CD1c-positive myeloid dendritic cell (primary cell): ENCODE results near the gene PTGER3.

Source experiments
- DNase-seq: peaks from one replicate; pipeline ENCODE4 v3.0.0-alpha.2; 2016; ENCODE audit errors: extremely low spot score

PTGER3 gene

DNA sequence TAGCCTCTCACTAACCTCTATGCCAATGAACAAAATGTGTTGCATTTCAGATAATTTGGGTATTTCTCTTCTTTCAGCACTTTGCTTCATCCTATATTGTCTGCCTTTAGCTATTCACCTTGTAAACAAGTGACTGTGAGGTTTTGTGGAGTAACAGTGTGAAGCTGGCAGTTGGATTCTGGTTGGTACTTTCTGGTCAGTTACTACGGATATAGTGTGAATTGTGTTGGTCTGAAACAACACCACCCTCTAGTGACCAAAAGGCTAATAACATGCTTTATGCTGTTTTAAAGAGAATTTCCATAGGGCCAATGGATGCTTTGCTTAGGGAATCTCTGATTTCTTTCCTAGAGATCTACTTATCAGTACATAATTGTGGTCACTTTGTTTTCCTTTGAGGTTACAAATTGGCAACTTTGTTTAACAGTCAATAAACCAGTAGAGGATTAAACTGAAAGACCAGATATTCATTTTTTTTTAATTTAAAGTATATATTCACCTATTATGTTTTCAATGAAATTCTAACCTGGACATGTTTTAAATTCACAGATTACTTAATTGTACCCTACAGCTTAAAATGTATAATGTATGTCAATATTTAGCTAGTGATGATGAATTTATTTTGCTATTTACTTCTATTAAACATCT lies 2.5 kb upstream of the PTGER3 start:
- peak; percentile 78 for DNase-seq

DNA sequence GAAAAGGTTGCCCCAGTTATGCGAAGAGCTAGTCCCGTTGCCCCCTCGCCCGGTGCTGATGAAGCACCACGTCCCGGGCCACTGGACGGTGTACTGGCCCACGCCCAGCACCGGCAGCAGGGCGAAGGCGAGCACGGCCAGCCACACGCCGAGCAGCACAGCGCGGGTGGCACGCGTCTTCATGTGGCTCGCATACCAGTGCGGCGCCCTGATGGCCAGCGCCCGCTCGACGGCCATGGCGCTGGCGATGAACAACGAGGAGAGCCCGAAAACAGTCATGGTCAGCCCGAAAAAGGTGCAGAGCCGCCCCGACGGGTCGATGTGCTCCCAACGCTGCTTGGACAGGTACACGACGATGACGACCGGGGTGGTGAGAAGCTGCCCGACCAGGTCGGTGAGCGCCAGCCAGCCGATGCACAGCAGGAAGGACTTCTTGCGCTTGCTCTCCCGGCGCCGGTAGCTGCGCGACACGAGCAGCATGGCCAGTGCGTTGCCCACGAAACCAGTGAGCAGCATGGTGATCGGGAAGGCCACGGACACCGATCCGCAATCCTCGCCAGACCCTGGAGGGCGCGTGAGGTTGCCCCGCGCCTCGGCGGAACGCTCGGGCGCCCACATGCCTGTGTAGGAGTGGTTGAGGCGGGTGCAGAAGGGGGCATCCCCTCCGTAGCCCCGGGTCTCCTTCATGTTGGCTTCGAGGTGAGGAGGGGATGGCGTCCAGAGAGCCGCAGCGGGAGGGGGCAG lies 553 bp downstream of the PTGER3 start:
- no peak for DNase-seq

DNA sequence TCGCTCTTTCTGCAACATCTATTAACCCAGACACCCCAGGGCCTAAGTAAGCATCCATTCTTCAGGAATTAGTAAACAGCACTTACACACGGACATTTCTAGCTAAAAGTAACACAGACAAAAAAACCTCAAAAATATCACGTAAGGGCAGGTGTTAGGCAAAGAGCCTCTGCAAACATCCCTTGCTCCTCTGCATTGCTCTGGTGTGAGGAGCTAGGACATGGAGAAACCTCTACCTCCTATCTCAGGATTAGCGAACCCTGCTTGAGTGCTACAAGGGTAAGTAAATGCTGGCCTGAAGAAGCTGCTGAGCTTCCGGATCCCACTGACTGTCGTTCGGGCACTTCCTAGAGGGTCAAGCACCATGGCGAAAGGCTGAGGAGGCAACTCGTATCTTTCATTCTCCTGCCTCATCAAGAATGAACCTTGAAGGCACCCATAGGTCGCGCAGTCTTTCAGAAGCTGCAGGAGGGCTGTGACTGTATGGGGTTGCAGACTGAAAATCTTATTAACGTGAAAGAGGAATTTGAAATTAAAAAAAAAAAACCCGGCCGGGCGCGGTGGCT lies 2.1 kb downstream of the PTGER3 start:
- no peak for DNase-seq

DNA sequence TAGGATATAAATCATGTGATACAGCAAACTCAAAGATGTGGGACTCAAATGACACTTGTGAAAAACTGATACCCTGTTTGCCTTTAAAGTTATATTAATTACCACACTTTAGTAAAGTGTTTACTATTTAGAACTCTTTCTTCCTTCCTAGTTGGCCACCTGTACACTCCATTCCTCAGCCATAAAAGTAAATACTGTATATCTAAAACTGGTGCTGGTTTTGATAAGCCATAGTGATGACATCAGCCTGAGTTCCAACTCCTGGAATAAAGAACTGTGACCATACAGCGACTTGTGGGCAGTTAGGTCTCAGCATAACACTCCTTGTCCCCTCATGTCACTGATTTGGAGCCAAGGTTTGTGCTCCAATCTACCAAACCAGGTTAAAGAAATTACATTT lies 2.8 kb downstream of the PTGER3 start:
- no peak for DNase-seq

DNA sequence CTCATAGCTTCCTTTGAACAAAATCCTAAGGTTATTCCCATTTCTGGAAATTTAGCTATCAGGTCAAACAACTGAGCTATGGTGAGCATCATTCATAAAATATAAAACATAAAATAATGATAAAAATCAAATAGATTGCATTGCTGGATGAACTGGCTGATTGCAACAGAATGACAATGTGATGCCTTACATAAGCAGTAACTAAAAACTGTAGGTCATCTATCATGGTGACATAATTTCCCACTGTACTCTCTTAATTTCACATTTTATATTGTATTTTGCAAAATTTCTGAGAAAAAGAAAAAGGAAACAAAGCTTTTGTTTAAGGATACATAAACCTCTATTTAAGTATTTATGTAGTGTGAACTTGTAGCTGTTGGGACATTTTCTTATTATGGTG lies 4.6 kb downstream of the PTGER3 start:
- no peak for DNase-seq

DNA sequence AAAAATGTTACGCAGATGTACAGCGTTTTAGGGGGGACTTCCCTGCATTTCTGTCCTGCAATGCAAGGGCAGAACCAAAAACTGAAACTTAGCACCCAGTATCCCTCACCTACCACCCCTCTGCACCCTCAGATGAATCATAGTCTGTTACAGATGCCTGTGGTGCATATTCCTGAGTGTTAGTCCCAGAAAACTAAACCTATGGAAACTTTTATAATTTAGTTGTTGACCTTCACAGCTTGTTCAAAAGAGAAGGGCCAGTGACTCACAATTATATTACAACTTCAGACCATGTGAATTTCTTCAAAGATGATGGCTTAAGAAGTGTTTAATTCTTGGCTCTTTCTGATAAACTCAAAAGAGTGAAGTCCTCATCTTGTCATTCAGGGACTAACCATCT lies 5.8 kb downstream of the PTGER3 start:
- DNase-seq: no peak

DNA sequence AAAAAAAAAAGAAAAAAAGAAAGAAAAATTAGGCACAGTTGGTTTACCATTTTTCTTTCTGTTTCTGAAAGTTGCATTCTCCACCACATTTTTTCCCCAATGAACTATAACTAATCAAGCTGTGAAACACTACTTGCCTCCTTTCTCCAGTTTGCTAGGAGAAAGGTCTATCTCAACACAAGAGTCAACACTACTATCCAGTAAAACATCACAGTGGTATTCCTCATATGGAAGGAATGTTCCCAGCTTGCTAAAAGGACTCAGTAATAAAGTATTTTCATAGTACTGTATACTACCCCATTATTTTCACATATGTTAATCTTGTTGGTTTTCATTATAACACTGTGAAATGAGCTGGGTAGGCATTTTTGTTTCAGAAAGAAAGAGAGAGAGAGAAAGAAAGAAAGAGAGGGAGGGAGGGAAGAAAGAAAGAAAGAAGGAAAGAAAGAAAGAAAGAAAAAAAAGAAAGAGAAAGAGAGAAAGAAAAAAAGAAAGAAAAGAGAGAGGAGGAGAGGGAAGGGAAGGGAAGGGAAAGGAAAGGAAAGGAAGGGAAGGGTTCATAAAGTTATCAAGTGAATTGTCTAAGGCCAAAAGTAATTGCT lies 7.9 kb downstream of the PTGER3 start:
- DNase-seq: no peak

DNA sequence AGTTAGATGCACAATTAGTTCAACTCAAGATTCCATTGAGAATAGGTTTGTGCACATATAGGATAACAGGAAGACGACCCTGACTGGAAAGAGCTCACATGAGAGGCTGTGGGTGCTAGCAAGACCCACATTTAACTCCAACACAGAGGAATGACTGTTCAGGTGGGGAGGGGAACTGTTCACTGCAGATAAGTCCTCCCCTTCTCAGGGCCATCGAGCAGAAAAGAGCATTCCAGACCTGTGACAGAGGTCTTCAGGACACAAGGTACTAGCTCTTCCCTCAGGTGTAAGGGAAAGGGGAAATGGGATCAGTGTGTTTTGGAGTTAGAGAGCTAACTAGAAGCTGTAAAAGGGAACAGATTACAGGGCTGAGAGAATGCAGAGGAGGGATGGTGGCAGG lies 8.7 kb downstream of the PTGER3 start:
- DNase-seq: no peak

DNA sequence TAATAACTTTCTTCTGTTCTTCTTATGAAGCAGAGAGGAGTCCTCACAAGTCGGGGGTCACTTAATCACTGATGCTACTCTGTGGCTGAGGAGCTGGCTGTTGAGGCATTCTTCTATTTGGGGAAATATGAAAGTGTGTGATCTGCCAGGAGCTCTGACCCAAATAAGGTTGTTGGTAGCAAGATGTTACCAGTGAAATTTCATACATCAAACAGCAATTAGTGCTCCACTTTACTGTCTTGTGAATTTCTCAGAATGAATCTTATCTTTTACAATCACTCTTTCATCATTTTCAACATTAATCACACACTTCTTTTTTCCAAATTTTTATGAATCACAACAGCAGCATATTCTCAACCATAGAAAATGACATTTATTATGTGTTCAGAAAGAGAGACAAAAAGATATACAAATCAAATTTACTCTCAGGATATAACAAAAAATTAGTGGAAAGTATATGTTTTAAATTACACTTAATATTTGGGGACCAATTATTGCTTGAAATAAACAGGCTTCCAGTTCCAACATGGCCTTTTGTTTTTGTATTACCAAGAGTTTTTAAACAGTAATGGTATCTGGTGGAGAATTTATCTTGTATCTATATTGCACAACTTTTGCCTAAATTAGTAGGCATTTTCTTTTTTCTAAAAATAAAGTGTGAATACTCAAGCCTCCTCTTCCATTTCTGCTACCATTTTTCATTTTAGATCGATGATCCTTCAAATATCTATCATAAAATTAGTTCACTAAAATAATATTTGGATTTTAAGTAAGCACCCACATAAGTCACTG lies 9.6 kb downstream of the PTGER3 start:
- no peak for DNase-seq

DNA sequence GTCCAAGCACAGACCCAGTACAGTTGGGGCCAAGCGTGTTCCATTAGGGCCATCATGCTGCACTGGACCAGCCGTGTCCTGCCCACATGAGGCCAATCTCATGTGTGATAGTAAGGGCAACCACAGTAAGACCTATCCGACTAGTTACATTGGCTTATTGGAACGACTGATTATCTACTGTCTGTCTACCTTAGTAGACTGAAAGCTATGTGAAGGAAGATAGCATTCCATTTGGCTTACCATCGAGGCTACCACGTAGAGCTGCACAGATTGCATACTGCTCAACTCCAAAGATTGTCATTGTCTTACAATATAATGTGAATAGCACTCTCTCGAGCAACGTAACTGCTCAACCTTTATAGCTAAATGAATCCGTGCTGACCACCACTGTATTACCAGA lies 10.6 kb downstream of the PTGER3 start:
- no peak for DNase-seq

DNA sequence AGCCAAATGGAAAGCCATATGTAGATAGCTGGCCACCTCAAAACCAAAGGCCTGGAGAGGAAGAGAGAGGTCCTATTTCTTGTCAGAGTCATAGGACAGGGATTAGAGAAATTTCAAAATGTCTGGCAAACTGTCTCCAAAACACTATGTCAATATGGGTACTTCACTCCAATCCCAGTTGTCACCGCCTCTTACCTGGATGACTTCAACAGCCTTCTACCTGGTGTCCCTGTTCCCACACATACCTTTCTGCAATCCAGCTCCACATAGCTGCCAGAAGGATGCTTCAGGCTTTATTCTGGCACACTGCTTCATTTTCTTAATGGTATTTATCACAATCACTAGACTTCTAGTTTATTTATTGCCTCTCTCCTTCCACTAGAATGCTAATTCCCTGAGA lies 14.5 kb downstream of the PTGER3 start:
- DNase-seq: no peak

DNA sequence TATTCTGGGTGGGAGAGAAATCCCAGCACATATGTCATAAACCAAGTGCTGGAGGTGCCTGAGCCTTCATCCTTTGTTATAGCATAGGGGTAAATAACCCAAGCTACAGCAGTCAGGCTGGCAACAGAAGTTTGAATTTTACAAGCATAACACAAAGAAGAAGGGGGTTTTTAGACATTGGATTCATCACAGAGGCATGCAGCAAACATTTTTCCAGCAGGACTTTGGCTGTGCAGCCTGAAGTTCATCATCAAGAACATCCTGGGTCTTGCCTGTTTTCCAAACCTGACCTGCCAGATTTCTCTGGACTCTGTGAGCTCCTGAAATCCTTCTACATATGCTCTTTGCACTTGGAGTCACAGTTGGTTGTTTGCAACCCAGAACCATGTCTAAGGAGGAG lies 16.2 kb downstream of the PTGER3 start:
- no peak for DNase-seq

DNA sequence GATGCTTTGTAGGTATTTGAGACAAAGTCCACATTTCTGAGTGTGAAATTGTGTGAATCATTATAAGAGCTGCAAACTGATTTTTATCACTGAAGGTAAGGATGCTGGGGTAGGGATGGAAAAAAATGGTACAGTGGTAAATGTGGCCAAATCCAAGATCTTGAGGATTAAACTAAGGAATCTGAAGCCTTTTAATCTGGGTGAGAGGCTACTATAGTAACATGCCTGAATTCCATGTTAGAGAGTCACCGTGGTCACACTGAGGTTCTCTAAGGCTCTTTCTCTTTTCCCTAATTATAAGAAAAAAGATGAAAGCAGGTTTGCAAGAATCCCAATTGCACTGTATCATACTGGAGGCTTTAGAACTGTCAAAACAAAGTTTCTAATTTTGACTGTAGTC lies 17.6 kb downstream of the PTGER3 start:
- DNase-seq: no peak

DNA sequence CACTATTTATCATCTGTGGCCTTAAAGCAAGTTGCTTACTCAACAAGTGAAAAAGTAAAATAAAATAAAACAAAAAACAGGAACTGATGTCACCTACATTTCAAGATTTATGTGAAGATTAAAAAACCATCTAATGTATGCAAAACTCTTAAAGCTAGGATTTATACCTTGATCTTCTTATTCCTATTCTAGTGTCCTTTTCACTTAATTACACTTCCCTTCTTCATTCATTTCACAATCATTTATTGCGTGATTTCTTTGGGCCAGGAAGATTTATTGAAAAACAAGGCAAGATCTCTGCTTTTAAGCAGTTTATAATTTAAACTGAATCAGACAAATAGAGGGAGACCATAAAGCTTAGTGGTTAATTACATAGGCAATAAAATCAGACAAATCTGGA lies 18.6 kb downstream of the PTGER3 start:
- DNase-seq: no peak

DNA sequence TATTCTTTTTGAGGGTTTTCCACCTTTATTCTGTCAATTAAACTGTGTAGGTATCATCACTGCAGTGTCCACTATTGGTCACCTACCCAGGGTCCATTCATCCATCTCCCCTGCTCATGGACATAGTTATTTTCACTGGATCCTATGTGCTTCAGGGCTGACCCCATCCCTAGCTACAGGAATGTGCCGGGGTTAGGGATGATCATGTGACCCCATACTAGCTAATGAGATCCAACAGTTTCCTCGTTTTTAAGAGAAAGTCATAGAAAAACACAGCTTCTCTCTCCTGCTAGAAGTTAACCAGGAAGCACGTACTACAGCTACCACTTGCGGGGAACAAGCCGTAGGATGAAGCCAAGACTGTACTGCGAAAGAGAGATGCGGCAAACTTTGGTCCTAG lies 19.6 kb downstream of the PTGER3 start:
- DNase-seq: no peak

DNA sequence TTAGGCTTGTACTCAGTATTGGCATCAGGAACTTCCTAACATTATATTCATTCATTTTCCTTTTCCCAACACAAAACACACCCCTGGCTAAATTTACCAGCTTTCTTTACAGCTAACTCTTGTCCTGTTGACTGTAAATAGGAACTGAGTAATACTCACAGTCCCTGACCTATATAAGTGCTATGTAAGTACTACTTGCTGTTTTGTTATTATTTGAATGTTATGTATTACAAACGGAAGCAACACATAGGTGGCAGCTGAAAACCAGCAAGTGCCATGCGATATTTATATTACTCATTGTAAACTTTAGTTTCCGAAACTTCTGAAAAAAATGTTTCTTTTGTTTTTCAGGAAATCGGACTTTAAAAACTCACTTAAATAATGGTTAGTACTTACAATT lies 21.5 kb downstream of the PTGER3 start:
- DNase-seq: no peak

DNA sequence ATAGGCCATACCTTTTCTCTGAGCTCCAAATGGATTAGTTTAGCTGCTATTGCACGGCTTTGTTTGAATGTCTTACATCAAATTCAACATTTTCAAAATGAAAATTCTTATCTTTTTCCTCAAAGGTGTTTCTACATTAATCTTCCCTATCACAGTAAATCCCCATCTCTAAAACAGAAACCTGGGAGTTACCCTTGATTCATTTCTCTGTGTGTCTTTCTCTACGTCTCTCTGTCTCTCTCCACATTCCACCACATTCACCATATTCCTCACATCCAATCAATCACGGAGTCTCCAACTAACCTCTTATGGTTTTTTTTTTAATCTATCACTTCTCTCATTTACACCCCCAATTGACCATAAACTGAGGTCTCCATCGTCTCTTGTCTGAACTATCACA lies 24.1 kb downstream of the PTGER3 start:
- DNase-seq: no peak

DNA sequence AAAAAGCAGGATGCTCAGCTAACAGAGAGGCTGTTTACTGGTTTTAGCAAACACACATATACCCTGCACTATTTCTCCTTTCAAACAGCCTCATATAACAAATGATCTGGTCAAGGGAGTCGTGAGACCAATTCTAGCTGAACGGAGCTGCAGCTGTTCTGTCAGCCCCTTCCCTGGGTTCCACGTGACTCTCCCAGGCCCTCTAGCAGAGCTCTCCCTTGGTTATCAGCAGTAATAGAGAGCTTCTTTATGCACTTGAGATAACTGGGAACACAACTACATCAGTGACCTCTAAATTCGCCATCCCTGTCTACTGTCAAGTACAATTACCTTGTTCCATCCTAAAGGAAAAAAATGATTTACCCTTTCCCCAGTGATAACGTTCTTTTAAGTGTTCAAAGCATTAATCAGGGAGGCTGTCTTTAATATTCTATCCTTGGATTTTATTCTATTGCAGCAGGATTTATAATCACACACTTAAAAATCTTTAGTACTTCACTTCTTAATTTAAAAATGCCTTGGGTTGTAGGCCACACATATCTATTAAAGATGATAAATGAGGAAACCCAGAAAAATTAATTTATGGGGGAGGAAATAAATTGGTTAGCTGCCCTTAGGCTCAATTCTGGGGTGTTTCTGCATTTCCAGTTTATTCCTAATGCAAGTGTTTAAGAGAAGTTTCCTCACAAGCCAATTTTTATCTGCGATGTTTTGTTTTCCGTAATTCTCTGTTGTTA lies 28.2 kb downstream of the PTGER3 start:
- no peak for DNase-seq

DNA sequence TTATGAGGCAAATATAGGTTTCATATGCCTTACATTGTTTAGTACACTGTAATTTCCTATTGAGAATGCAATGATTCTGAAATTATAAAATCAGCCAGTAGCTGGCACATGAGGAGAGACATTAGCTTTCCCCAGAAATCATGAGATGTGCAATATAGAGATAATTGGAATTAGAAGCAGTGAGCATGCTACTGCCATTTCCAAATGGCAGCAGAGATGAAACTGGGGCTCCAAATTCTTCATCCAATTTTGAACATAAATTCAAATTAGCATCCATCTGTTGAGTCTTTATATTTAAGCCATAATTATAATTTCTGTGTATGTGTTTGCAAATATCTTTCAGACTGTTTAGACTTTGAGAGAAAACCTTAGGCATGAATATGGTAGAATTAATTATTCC lies 28.8 kb downstream of the PTGER3 start:
- DNase-seq: no peak

DNA sequence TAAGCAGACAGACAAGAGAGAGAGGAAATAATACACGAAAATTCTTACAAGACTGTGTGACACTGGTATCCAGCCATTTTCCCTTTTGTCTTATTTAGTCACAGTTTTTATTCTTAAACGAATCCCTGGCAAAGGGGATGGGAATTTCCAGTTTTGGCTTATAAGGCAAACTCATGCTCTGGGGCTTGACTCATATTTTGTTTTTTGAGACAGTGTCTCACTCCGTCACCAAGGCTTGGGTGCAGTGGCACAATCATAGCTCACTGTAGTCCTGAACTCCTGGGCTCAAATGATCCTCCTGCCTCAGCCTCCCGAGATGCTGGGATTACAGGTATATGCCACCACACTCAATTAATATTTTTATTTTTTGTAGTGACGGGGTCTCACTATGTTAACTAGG lies 31.9 kb downstream of the PTGER3 start:
- no peak for DNase-seq

DNA sequence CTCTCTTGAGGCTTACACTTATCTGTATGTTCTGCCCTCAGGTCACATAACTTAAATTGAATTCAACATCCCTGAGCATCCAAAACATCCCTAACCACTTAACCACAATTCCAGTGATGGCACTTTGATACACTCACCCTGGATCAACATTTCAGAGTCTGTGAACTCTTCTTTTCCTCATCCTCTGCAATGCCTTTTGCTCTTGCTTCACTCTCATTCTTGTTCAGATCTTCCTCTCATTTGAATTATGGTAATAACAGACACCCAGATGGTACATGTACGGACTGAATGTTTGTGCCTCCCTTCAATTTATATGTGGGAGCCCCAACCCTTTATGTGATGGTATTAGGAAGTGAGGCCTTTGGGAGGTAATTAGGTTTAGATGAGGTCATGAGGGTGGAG lies 33.4 kb downstream of the PTGER3 start:
- no peak for DNase-seq
